ENCODE measurements around the gene KIF1C.

GRCh38 chr17:4955091-4955490, 42.7 kb upstream of the KIF1C start:
- TF ChIP-seq CTCF (IDR thresholded peaks at IDR 0.05) (no peak), POLR2A (IDR thresholded peaks at IDR 0.05) (no peak)
